ENCODE results near the gene PCDHGA8.

DNA sequence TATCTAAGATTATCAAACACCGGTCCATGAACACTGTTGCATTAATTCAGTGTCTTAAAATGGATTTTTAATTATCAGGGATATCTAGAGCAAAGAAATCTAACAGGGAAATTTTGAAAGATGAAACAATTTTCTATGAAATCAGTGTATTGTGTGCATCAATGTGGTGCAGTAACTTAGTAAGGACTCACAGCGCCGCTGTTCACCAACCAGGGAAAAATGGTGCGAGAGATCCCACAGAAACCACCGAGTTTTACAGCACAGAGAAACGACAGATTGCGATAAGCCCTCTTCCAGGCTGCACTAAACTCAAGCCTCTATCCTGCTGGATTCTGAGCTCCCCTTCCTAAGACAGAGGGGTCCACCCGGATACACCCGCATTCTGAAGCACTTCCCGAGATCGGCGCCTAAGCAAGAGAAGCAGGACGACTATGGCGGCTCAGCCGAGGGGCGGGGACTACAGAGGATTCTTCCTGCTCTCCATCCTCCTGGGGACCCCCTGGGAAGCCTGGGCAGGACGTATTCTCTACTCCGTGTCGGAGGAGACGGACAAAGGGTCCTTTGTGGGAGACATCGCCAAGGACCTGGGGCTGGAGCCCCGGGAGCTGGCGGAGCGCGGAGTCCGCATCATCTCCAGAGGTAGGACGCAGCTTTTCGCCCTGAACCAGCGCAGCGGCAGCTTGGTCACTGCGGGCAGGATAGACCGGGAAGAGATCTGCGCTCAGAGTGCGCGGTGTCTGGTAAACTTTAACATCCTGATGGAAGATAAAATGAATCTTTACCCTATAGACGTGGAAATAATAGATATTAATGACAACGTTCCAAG lies 9.8 kb upstream of the PCDHGA8 start, which contains the start of gene PCDHGA7:
- no peak for TF ChIP-seq EZH2 (IDR thresholded peaks at IDR 0.05; ENCODE audit: borderline replicate concordance, low read length)
- TF ChIP-seq, protein P1, sequence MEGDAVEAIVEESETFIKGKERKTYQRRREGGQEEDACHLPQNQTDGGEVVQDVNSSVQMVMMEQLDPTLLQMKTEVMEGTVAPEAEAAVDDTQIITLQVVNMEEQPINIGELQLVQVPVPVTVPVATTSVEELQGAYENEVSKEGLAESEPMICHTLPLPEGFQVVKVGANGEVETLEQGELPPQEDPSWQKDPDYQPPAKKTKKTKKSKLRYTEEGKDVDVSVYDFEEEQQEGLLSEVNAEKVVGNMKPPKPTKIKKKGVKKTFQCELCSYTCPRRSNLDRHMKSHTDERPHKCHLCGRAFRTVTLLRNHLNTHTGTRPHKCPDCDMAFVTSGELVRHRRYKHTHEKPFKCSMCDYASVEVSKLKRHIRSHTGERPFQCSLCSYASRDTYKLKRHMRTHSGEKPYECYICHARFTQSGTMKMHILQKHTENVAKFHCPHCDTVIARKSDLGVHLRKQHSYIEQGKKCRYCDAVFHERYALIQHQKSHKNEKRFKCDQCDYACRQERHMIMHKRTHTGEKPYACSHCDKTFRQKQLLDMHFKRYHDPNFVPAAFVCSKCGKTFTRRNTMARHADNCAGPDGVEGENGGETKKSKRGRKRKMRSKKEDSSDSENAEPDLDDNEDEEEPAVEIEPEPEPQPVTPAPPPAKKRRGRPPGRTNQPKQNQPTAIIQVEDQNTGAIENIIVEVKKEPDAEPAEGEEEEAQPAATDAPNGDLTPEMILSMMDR (IDR thresholded peaks at IDR 0.05; ENCODE audit: low read length) = no peak

All from OCI-LY1 (cell line).